Endometrium (tissue), 2 donors: Measurements from ENCODE around the gene TCOF1.
A peak's percentile ranks its signal among the peaks of the same experiment; 100 is the strongest.

Experiments
- FAIRE-seq: peaks from 2 replicates; lab custom pipeline; 2012; peaks lifted over from hg19 to GRCh38; lab: Jason Lieb, UNC
- donor health status: control.
- donor health status: control.

TCOF1 gene, protein sequence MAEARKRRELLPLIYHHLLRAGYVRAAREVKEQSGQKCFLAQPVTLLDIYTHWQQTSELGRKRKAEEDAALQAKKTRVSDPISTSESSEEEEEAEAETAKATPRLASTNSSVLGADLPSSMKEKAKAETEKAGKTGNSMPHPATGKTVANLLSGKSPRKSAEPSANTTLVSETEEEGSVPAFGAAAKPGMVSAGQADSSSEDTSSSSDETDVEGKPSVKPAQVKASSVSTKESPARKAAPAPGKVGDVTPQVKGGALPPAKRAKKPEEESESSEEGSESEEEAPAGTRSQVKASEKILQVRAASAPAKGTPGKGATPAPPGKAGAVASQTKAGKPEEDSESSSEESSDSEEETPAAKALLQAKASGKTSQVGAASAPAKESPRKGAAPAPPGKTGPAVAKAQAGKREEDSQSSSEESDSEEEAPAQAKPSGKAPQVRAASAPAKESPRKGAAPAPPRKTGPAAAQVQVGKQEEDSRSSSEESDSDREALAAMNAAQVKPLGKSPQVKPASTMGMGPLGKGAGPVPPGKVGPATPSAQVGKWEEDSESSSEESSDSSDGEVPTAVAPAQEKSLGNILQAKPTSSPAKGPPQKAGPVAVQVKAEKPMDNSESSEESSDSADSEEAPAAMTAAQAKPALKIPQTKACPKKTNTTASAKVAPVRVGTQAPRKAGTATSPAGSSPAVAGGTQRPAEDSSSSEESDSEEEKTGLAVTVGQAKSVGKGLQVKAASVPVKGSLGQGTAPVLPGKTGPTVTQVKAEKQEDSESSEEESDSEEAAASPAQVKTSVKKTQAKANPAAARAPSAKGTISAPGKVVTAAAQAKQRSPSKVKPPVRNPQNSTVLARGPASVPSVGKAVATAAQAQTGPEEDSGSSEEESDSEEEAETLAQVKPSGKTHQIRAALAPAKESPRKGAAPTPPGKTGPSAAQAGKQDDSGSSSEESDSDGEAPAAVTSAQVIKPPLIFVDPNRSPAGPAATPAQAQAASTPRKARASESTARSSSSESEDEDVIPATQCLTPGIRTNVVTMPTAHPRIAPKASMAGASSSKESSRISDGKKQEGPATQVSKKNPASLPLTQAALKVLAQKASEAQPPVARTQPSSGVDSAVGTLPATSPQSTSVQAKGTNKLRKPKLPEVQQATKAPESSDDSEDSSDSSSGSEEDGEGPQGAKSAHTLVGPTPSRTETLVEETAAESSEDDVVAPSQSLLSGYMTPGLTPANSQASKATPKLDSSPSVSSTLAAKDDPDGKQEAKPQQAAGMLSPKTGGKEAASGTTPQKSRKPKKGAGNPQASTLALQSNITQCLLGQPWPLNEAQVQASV (N-terminal part only)

GRCh38 chr5:150357326-150358260 is at the start of gene TCOF1:
Gene TCOF1 (plus strand): TSS chr5:150357697. CDS start chr5:150357747, 50 bp downstream.
- FAIRE-seq: peak; percentile 84

GRCh38 chr5:150309101-150309885 is 48.2 kb upstream of the TCOF1 start:
- no peak for FAIRE-seq

DNA sequence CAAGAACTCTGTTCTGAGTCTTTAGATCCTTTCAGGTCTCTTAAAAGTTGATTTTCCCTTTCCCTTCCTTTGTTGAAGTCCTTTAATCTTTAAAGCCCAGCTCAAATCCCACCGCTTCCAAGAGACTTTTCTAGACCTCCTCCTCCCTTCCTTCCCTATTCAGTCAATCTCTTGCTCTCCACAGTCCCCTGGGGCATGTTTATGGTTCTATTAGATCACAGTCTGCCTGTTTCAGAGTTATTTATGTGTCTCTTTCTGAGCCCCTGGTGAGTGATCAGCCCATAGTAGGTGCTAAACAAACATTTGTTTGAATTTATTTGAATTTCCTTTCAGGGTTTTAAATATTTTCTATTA is 47.6 kb upstream of the TCOF1 start:
- FAIRE-seq: no peak

DNA sequence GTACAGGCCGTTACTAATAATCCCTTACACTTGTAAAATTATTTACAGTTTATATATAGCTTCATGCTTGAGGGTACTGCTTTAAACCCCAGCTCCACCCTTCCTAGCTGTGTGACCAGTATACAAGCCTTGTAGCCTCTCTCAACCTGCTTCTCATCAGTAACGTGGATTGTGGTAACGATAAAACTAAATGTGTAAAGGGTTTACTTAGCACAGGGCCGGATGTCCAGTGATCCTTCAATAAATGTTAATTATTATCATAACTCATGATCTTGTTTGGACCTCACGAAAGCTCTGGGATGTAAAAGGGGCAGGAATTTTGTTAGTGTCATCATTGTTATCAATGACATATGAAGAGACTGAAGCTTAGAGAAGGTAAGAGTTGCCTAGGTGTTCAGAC is 47.3 kb upstream of the TCOF1 start:
- FAIRE-seq: no peak

GRCh38 chr5:150311015-150311692 is 46.3 kb upstream of the TCOF1 start:
- FAIRE-seq: no peak

GRCh38 chr5:150312518-150312917 is 45.0 kb upstream of the TCOF1 start:
- FAIRE-seq: no peak

DNA sequence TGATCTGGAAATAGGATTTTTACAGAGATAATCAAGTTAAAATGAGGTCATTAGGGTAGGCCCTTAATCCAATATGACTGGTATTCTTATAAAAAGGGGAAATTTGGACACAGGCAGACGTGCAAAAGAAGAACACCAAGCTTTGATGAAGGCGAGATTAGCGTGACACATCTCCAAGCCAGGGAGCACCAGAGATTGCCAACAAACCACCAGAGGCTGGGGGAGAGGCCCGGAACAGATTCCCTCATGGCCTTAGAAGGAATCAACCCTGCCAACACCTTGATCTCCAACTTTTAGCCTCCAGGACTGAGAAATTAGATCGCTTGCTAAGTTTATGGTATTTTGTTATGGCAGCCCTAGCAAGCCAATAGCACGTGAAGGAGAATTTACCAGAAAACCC is 44.0 kb upstream of the TCOF1 start:
- FAIRE-seq: no peak

GRCh38 chr5:150313921-150314716 is 43.4 kb upstream of the TCOF1 start:
- no peak for FAIRE-seq

DNA sequence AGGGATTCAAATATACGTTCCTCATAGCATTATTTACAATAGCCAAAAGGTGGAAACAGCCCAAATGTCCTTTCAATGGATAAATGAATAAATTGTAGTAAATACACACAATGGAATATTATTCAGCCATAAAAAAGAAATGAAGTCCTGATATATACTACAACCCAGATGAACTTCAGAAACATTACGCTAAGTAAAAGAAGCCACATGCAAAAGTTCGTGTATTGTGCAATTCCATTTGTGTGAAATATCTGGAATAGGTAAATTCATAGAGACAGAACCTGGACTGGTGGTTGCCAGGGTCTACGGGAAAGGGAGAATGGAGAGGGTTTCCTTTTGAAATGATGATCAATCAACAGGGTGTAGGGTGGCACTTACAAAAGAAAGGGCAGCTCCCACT is 42.3 kb upstream of the TCOF1 start:
- no peak for FAIRE-seq

DNA sequence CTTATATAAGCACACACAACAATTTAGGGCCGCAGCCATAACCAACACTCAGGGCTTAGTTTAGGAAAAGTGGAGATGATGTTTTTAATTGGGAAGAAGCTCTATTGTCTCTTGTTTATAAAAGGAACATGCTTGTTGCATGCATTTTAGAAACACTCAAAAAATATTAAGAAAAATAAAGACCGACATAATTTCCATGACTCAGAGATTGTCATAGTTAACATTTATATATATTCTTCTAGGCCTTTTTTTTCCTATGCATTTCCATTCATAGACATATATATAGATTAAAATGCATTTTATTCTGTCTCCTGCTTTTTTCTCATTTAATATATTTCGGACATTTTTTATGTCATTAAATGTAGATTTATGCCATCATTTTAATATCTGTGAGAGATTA is 41.2 kb upstream of the TCOF1 start:
- no peak for FAIRE-seq

DNA sequence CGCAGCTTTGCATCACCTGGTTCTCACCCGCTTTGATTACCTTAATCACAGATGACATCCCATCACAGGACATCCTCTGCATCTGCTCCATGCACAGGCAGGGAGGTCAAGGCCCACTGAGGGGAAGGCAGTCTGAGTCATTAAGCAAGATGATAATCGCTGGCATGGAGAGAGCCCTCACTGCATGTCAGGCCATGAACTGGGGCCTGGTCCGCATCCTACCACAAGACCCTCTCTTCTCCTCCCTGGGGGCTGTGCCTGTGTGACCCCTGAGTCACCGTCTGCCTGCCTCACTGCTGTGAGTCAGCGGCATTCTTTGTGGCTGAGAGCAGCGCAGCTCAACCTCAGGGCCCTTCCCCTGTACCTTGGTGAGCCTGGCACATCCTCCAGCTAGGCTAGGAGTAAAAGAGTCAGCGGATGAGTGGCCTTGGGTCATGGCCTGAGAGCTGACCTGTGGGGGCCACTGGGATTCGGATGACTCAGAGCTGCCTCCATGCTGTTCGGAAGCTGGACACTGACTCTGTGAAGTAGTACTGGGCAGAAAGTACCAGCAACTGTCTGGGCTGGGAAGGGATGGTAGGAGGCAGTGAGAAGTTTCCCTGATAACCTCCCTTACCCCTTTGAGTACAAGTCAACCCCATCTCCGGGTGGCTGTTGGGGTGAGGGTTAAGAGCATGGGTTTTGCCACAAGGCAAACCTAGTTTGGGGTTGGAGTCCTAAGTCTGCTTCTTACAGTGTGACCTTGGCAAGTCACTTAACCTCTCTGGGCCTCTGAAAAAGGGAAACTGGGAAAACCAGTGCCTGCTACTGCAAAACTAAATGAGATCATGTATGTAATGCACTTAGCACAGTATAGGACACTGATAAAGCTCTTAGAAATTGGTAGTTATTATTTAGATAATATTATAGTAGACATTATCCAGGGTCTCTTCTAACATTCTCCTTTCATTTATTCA is 40.2 kb upstream of the TCOF1 start:
- FAIRE-seq: no peak

DNA sequence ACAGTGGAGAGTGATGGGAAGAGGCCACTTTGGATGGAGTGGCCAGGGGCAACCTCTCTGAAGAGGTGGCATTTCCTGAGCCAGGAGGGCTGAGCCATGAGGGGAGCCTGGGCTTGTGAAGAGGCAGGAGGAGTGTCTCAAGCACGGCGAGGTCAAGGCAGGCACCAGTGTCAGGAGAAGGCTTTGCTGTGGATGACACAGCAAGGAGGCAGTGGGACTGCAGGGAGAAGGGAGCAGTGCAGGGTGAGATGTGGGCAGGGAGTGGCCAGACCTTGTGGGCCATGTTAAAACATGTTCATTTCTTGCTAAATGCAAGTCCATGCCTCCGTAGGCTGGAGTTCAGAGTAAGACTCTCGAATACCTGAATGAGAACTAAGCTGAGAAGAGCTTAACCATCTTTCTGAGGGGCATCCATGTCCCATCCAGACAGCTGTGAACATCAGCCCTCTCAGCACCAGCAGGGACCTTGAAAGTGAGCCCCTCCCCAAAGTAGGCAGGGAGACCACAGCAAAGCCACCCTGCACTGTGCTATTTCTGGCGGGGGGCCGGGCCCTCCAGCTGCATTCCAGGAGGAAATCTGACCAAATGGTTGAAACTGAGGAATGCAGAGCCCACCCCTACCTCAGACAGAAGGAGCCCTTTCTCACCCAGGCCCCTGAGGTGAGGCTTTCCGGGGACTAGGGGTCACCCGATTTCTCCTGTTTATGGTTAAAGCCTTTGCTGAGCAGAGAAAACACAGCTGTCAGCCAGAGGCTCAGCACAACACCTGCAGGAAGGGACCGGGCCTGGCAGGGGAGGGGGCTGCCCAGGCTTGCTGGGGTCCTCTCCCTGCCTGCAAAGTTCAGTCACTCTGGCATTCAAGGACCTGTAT is 38.6 kb upstream of the TCOF1 start:
- FAIRE-seq: no peak

DNA sequence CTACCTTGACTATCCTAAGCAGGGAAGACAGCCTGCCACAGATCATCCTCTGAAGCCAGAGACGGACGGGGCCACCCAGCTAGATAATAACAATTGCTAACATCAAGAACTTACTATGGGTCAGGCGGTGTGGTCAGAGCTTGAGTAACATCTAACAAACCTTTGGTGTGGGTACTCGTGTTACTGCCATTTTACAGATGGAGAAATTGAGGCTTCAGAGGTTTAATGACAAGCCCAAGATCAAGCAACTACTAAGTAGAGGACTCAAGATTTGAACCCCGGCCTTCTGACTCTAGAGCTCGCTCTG is 38.1 kb upstream of the TCOF1 start:
- no peak for FAIRE-seq

- FAIRE-seq: no peak
Measured at GRCh38 chr5:150320044-150320613, 37.4 kb upstream of the TCOF1 start.

DNA sequence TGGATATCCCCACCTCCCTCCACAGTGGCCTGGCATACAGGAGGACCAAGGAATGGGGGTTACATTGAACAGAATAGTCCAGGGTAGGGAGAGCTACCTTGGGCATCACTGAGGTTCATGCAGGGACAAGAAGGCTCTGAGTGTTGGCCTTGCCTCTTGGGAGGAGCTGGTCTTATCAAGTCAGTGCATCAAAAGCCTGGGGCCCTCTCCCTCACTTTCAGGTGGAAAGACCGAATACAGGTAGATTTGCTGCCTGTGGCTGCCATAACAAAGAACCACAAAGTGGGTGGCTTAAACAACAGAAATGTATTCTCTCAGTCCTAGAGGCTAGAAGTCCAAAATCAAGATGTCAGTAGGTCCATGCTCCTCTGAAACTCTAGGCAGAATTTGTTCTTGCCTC is 36.3 kb upstream of the TCOF1 start:
- no peak for FAIRE-seq

DNA sequence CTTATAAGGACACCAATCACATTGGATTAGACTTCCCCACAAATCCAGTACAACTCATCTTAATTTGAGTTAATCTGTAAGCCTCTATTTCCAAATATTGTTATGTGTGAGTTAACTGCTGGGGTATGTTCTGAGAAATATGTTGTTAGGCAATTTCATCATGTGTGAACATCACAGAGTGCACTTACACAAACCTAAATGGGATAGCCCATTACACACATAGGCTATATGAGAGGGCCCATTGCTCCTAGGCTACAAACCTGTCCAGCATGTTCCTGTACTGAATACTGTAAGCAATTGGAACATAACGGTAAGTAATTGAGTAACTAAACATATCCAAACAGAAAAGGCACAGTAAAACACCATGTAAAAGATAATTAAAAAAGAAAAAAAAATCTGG is 35.7 kb upstream of the TCOF1 start:
- FAIRE-seq: no peak

GRCh38 chr5:150322202-150322601 is 35.3 kb upstream of the TCOF1 start:
- no peak for FAIRE-seq
